Tibial nerve (tissue), 4 donors: ENCODE results near the gene SUSD1. TPM values are rescaled to one million over a fixed set of nuclear protein-coding genes. Genes with fewer than 3 reads are reported as not detected.
"Not testable (repeated sequence)": the region's sequence is repeated elsewhere in the genome, so short reads cannot be mapped to it uniquely, and the experiment has no call there.

Experiments used
- DNase-seq, 2 donors: peaks; one replicate each; pipeline ENCODE4 v3.0.0-alpha.2; 2019; ENCODE audit warnings: low spot score in 2 of 2
- H3K27ac ChIP-seq, 4 donors: fragments of 200-600 bp; sonication (generic) in 3 of 4; one replicate each; pipeline ENCODE4 v1.5.1; 2017 to 2019; ENCODE audit warnings: mild to moderate bottlenecking in 1 of 4
- H3K27me3 ChIP-seq, 2 donors: fragments of 200-600 bp; sonication (generic) in 1 of 2; one replicate each; pipeline versions ENCODE4 v1.5.1 to v1.6.0; 2017 to 2019
- H3K36me3 ChIP-seq, 3 donors: fragments of 200-600 bp; sonication (generic); one replicate each; pipeline ENCODE4 v1.5.1; 2018 to 2019
- H3K4me1 ChIP-seq, 4 donors: fragments of 200-600 bp; sonication (generic) in 3 of 4; one replicate each; pipeline ENCODE4 v1.5.1; 2017 to 2019
- H3K4me3 ChIP-seq, 4 donors: fragments of 200-600 bp; sonication (generic) in 3 of 4; one replicate each; pipeline ENCODE4 v1.5.1; 2017 to 2019; ENCODE audit warnings: mild to moderate bottlenecking in 1 of 4, moderate library complexity in 1 of 4
- H3K9me3 ChIP-seq, 4 donors: fragments of 200-600 bp; sonication (generic) in 3 of 4; one replicate each; pipeline ENCODE4 v1.5.1; 2017 to 2019
- CTCF ChIP-seq, 5 experiments: fragments of 200-600 bp in 3 of 5; fragments of 450-650 bp in 2 of 5; sonication (generic) in 3 of 5; IDR thresholded peaks; one replicate each; pipeline ENCODE4 v1.5.1; 2016 to 2019; ENCODE audit warnings: antibody characterized with exemption in 5 of 5, mild to moderate bottlenecking in 3 of 5, moderate library complexity in 2 of 5
- EP300 ChIP-seq, 2 donors: sonication (generic); formaldehyde crosslinking; IDR thresholded peaks; one replicate each; pipeline ENCODE4 v1.6.1; 2017; ENCODE audit warnings: antibody characterized with exemption in 2 of 2, mild to moderate bottlenecking in 1 of 2
- POLR2A ChIP-seq, 2 donors: fragments of 450-650 bp; IDR thresholded peaks; one replicate each; pipeline ENCODE4 v1.6.1; 2017; ENCODE audit warnings: antibody characterized with exemption in 2 of 2, mild to moderate bottlenecking in 2 of 2, moderate library complexity in 2 of 2
- WGBS, 2 donors: methylation state at CpG; one replicate each; pipeline ENCODE4 v1.1.5; 2018; 5-methylcytosine and 5-hydroxymethylcytosine counted together
- total RNA-seq, 4 donors: library from RNA; depleted of rRNA; stranded (reverse); fragments of >200 nt; gene quantifications; one replicate each; pipeline ENCODE4 v1.1.0, GENCODE V29; 2016

Gene SUSD1
- total RNA-seq, 4 donors from 2014 or later = 6.9 to 19.8 (median 11.5) TPM

- Histone ChIP-seq H3K27me3 (no peaks in the 10 kb centered on the region), H3K4me3 (no peak overlapping the region), H3K4me1 (peaks cover 0 to 9% (median 0%) of the 10 kb centered on the region in 4 donors), H3K9me3 (no peaks in the 10 kb centered on the region), H3K36me3 (no peaks in the 10 kb centered on the region), H3K27ac (peak overlapping the region in 3 of 4 donors; percentile 13 to 84 (median 72))
- no peak for DNase-seq
- TF ChIP-seq CTCF (IDR thresholded peaks at IDR 0.05) (no peak), POLR2A (IDR thresholded peaks at IDR 0.05) (no peak), EP300 (IDR thresholded peaks at IDR 0.05) (no peak)
- WGBS, 2 donors = 71 to 73% methylated on average over 6 of the region's 6 CpGs
Observed at GRCh38 chr9:112193572-112194288, 18.6 kb upstream of the SUSD1 start.

- H3K4me1 ChIP-seq, H3K36me3 ChIP-seq, H3K27ac ChIP-seq, H3K9me3 ChIP-seq, H3K4me3 ChIP-seq, DNase-seq, H3K27me3 ChIP-seq: not testable (repeated sequence)
- WGBS, 2 donors = 96 to 97% methylated on average over 1 of the region's 1 CpG
Observed at GRCh38 chr9:112190320-112190719, 15.2 kb upstream of the SUSD1 start.

GRCh38 chr9:112188884-112189283 is 13.8 kb upstream of the SUSD1 start:
- DNase-seq = no peak
- 96 to 97% methylated on average over 1 of the region's 1 CpG for WGBS, 2 donors
- TF ChIP-seq EP300 (IDR thresholded peaks at IDR 0.05) (no peak), CTCF (IDR thresholded peaks at IDR 0.05) (no peak), POLR2A (IDR thresholded peaks at IDR 0.05) (no peak)
- no peak overlapping the region for H3K4me3 ChIP-seq
- no peaks in the 10 kb centered on the region for H3K27me3 ChIP-seq
- no peak overlapping the region for H3K27ac ChIP-seq
- H3K4me1 ChIP-seq = no peaks in the 10 kb centered on the region
- H3K36me3 ChIP-seq = no peaks in the 10 kb centered on the region
- H3K9me3 ChIP-seq = no peaks in the 10 kb centered on the region

GRCh38 chr9:112187404-112187803 is 12.3 kb upstream of the SUSD1 start:
- WGBS, 2 donors = 81 to 86% methylated on average over 4 of the region's 4 CpGs
- TF ChIP-seq POLR2A (IDR thresholded peaks at IDR 0.05) (no peak), EP300 (IDR thresholded peaks at IDR 0.05) (no peak), CTCF (IDR thresholded peaks at IDR 0.05) (no peak)

GRCh38 chr9:112186695-112187094 is 11.6 kb upstream of the SUSD1 start:
- no peaks in the 10 kb centered on the region for H3K27me3 ChIP-seq
- no peak overlapping the region for H3K4me3 ChIP-seq
- TF ChIP-seq POLR2A (IDR thresholded peaks at IDR 0.05) = no peak
- no peak for TF ChIP-seq EP300 (IDR thresholded peaks at IDR 0.05)
- TF ChIP-seq CTCF (IDR thresholded peaks at IDR 0.05) = no peak
- no peaks in the 10 kb centered on the region for H3K9me3 ChIP-seq
- WGBS, 2 donors = 94 to 96% methylated on average over 4 of the region's 4 CpGs
- no peak overlapping the region for H3K27ac ChIP-seq
- DNase-seq = no peak
- no peaks in the 10 kb centered on the region for H3K4me1 ChIP-seq
- H3K36me3 ChIP-seq = no peaks in the 10 kb centered on the region

More at GRCh38 chr9:112187404-112187803, 12.3 kb upstream of the SUSD1 start:
- Histone ChIP-seq H3K4me1 (no peaks in the 10 kb centered on the region), H3K27me3 (no peaks in the 10 kb centered on the region), H3K36me3 (no peaks in the 10 kb centered on the region), H3K9me3 (no peaks in the 10 kb centered on the region), H3K27ac (no peak overlapping the region), H3K4me3 (no peak overlapping the region)
- no peak for DNase-seq
